ENCODE measurements around the gene EZR.

- TF ChIP-seq POLR2AphosphoS5 (IDR thresholded peaks at IDR 0.05; ENCODE audit: borderline replicate concordance, low read depth, low read length): no peak
- TF ChIP-seq EZH2 (IDR thresholded peaks at IDR 0.05): no peak
- no peak for TF ChIP-seq FOXP2 (optimal IDR thresholded peaks at IDR 0.05; ENCODE audit: control extremely low read depth, extremely low read length, insufficient read depth)
Measured at GRCh38 chr6:158839796-158840195, 20.6 kb upstream of the EZR start.

Measured in SK-N-MC (cell line).